Fibroblast of upper back skin (primary cell): Measurements from ENCODE around the gene FCER1G.

Experiments used
- DNase-seq: peaks from one replicate; pipeline ENCODE4 v3.0.0-alpha.2; 2013

FCER1G gene

DNA sequence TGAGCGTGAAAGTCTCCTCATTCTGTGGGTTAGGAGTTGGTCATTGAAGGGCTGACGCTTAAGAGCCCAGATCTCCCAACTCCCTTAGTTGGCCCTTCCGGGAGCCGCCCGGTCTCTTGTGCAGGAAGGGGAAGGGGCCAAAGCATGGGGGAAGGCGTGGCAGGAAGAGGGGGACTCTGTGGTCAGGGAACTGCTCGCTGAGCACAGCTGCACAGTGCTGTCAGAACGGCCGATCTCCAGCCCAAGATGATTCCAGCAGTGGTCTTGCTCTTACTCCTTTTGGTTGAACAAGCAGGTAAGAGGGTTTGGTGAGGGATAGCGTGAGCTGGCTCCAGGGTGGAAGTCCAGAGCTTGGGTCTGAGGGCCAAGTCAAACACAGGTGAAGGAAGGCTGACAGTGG is at the start of gene FCER1G:
Gene FCER1G, plus strand, starts transcription at position 220 of the 400 bp plus-strand sequence. Its CDS starts 27 bp downstream, at position 247.
- no peak for DNase-seq

DNA sequence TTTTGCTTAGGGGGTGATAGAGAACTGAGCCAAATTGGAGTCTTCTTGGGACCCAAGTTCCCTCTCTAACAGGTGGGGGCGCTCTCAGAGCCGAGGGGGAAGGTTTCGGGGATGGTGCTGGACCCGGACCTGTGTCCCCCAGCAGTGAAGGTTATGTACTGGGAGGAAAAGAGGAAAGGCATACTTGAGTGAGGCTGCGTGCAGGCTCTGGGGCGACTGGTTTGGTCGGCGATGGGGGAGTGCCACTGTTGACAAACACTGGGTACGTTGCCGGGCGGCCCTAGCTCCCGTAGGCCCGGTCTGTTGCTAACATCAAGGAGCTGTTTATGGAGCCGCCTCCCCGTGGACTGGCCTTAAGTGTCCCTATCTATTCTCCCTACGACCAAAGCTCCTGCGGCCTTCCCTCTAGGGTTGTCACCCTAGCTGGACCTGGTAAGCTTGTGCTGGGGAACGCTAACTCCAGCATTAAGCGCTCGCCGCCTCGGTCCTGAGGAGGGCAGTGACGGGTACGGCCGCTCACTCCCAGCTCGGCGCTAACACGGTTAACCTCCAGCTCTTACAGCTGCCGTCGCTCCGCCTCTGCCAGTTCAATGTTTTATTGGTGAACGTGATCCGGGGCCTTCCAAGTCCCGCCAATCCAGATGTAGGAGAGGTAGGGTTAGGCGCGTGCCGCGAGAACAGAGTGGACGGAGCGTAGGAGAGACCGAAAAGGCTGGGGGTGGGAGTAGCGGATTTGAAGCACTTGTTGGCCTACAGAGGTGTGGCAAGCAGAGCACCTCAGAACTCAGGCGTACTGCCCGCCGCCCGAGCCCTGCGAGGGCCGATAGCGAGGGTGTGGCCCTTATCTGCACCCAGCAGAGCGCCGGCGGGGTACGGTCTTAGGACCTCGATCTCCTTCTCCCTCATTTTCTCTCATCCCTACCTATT is 49.1 kb upstream of the FCER1G start, which contains the start of gene PPOX:
Gene PPOX, plus strand, starts transcription at position 685 of the 927 bp plus-strand sequence. CDS start 422 bp downstream, outside the sequence.
- peak; percentile 97 for DNase-seq

DNA sequence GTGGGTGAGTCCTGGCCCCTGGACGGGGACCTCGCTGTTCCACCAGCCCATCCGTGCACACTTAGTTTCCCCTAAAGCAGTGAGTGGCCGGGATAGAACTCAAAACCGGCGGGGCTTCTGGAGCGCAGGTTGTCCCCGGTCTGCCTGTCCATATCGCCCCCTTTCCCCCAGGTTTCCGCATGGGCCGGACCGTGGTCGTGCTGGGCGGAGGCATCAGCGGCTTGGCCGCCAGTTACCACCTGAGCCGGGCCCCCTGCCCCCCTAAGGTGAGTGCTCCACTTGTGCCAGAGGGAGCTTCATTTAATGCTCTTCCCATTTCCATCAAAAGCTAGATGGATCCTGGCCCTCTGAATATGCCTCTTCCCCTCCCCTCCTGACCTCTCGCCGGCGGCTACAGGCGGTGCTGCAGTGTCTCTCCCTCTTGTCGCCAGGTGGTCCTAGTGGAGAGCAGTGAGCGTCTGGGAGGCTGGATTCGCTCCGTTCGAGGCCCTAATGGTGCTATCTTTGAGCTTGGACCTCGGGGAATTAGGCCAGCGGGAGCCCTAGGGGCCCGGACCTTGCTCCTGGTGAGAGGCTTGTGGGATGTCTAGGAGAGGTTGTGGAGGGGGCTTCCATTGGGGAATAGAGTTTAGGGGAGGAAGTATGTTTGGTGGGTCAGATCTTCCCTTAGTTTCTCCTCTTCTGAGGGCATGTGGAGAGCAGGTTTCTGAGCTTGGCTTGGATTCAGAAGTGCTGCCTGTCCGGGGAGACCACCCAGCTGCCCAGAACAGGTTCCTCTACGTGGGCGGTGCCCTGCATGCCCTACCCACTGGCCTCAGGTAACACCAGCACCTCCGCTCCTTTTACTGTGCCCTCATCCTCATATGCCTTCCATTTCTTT is 48.2 kb upstream of the FCER1G start:
- DNase-seq: no peak

DNA sequence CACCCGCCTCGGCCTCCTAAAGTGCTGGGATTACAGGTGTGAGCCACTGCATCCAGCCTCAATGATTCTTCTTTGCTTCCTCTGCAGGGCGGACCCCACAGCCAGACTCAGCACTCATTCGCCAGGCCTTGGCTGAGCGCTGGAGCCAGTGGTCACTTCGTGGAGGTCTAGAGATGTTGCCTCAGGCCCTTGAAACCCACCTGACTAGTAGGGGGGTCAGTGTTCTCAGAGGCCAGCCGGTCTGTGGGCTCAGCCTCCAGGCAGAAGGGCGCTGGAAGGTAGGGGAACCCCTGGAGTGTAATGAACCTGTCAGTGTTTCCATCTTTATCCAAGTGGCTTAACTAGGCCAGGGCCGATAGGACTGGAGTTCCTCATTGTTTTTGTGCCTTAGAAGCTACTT is 46.2 kb upstream of the FCER1G start:
- no peak for DNase-seq

DNA sequence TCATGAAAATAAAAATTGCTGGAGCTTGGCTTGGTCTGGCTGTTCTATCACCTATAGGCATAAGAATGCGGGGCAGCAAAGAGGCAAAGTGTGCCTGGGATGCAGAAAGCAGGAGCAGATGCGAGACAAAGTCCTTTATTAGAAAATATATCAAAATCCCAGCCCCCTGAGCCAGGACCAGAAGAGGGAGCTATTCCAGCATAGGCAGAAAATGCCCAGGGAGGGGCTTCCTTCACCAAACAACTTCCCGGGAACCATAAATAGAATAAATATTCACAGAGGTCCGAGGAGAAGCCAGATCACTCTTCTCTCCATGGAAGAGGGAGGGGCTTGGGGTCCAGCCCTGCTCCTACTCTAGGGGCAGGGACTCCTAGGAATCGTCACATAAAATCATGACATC is 43.9 kb upstream of the FCER1G start:
- no peak for DNase-seq

DNA sequence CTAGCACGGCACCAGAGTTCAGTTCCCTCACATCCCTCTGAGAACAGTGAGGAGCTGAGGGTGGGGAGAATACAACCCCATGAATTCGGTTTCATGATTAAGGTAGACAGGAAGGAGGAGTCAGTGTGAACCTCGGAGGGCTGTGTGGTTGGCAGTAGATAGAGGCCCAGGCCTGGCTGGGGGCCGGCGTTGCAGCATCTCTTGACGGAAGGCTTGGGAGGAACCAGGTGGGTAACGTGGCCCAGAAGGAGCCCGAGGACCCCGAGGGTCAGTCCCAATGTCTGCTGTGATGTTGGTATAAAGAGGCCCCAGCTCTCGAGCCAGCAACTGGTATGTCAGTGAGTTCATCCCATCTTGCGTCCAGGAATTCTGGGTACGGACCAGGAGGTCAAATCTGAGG is 43.4 kb upstream of the FCER1G start:
- no peak for DNase-seq

DNA sequence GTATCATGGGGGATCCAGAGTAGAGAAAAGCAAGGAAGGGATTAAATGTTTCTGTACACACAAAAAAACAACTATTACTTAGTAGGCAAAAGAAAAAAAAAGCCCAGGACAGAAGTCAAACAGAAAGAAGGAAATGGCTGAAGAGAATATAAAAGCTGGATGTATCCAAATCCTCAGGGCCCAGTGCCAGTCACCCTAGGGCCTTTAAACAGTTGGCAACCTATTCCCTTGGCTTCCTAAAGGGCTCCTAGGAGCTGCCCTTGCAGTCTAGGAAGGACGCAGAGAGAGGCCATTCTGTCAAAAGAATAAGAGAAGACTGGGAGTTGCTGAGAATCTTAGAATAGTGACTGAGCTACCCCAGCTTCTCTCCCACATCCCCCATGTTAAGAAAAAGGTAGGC is 42.7 kb upstream of the FCER1G start:
- DNase-seq: no peak

DNA sequence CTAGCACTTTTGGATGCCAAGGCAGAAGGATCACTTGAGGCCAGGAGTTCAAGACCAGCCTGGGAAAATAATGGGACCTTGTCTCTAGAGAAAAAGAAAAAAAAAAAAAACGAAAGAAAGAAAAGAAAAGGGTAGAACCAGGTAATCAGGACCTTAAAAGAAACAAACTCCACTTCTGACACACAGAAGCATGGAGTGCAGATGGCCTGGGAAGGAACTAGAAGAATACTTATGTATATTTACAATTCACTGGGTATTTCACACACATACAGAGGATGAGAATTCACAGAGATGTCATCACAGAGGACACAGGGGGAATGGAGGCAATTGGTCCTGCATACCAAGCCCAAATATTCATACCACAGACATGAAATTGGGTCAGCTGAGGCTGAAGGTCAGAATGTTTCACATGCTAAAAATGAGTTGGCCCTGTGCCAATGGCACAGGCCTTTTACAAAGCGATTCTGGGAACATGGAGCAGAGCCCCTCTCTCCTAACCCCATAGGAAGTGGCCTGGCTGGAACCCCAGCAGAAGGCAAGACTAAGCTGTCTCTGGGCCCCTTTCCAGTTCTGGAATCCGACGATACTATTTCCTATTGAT is 42.2 kb upstream of the FCER1G start:
- DNase-seq: peak; percentile 98

DNA sequence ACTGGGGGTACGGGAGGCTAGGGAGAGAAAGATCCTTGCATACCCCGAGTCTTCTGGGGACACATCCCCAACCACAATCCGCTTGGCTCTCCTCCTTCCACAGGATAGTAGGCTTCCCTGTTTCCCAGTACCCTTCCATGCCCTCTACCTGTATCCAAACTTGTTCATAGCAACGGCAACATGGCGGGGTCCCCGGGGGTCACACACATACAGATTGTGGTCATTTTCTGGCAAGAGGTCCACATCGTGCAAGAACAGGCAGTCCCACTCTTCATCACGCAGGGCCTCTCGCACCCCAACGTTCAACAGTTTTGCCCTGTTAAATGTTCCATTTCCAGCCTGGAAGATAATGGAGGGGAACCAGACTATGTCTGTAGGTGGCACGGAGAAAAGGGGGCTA is 41.4 kb upstream of the FCER1G start:
- DNase-seq: no peak

DNA sequence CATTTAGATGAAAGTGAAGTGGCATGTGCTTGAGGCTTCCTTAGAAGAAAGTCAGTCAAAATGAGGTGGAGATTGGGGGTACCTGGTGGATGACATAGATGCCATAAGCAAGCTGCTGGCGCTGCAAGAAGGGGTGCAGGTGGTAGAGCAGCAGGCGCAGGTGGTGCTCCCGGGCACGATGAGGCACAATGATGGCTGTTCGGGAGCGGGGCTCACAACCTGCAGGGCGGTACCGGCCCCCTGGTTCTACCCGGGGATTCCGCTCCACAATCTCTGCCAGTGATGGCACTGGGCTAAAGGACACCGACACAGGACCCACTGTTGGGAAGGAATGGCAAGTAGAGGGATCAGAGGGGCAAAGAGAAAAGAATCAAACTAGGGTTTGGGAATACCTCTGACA is 40.2 kb upstream of the FCER1G start:
- no peak for DNase-seq

DNA sequence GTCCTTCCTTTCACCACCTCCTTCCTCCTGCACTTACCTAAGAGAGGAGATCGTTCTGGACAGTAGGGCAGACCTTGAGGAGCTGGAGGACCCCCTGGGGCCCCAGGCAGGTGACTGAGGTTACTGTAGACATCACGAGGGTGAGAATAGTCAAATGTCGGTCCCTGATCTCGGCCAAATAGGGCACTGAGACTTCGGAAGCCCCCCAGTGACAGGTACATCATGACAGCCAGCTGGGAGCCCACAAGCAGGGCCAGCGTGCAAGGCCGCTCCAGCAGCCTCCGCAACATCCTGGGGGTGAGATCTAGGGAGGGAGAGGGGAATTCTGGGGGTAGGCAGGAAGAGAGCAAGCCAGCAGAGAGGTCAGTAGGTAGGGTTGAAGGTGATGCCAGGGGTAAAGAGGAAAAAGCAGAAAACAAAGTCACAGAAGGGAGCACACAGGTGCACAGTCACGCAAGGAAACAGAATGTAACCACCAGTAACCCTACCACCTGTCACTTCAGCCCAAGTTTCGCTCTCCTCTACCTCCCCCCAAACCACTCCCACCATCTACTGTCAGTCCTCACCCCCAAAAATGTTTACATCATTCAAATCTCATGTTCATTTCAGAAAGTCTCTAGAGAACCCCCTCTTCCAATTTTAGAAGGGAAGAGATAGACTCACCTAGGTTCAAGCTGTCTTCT is 39.2 kb upstream of the FCER1G start:
- no peak for DNase-seq

DNA sequence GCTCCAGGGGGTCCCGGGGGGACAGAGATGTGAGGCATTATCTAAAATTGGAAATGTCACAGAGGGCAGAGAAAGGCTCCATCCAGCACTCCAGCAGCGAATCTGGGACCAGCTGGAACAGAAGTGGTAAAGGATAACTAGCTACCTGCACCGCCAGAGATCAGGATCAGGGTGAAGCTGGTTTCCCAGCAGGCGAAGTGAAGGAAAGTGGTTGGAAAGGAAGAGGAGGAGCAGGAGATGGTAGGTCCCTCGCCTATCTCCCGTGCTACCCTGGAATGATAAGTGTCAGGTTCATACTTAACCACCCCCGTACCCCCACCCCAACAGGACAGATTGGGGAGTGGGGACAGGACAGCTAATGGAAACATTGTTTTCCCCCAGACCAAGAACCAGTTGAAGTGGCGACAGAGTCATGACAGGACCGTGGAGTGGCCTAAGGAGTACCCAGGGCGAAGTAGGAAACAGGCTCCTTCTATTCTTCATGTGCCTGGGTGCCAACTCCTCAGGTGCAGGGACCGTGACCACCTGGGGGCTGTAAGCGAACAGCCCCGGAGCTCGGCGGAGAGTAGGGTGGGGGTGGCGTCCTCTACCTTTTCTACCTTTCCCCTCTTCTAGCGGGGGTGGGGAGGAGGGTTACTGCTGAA is 38.5 kb upstream of the FCER1G start:
- DNase-seq: no peak

DNA sequence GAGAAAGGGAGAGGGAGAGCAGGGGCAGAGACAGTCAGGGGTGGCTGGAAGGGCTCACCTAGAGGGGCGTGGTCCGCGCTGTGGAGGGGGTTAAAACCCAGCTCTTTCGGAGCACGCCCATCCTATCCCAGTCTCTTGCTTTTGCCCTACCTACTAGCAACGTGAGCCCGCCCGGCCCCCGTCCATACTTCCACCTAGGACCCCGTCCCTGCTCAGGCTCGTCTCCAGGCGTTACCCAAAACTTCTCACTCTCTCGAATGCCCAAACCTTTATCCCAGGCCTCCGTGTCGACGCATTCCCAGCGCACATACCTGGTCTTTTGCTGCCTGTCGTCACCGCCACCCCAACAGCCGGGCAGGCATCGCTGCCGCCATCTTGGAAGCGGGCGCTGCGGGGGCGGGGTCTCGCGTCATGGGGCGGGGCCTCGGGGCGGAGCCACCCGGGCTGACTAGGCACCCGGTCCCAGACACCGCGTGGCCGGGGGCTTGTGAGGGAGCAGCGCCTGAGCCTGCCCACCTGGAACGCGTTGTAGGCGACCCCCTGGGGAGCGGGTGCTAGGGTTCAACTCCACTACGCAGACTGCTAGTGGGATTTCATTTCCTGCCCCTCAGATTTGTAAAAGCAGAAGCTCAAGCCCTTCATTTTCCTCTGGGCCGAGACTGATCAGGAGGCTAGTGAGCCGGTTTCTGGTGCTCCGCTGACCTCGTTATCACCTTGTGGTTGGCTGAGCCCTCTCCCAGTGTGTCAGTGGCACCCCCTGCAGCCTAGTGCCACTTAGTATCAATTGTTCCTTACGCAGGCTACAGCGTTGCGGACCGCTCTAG is 37.8 kb upstream of the FCER1G start, which contains the start of gene B4GALT3:
Gene B4GALT3, minus strand, starts transcription at position 396 of the 824 bp plus-strand sequence. CDS start 1,447 bp downstream, outside the sequence.
- peak; percentile 78 for DNase-seq

DNA sequence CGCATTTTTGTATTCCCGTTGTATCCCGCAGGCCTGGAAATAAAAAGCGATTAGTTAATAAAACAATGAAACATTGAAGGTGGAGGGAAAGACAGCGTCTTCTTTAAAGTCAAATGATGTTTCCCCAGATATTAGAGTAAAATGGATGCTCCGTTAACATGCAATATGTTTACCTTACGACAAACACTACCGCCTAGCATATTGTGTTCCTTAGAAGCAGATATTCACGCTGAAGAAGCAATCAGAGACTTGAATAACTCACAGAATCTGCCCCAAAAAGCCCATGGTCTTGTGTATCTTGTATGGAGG is 37.2 kb upstream of the FCER1G start:
- no peak for DNase-seq

DNA sequence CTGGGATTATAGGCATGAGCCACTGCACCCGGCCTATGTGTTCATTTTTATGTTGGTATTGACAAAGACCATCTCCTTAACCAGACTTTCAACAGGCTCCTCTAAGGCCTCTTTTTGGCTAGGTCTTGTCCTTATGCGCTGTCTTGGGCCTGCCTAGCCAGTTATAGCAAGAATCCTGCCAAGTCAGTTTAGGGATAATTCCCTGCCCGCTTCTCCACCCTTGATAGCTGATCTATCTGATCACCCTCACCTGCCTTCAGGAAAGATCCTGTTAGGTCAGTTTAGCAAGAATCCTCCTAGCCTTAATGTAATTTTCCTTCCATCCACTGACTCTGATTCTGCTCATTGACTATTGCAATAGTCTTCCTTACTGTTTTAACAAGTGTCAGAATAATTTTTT is 35.4 kb upstream of the FCER1G start:
- no peak for DNase-seq

DNA sequence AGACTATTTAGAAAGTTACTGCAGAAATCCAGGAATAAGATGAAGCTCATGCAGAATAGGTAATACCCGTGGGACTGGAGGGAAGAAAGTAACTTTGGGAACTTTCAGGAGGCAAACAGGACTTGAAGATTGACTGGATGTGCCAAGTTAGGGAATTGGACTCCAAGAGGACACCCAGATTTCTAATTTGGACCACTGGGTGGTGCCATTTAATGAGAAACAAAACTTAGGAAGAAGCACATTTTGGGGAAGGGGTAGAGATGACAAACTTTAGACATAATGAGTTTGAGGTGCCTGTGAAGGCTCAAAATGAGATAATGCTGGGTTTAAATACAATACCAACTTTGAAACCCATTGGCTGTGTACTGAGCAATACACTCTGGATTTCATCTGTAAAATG is 34.5 kb upstream of the FCER1G start:
- no peak for DNase-seq

DNA sequence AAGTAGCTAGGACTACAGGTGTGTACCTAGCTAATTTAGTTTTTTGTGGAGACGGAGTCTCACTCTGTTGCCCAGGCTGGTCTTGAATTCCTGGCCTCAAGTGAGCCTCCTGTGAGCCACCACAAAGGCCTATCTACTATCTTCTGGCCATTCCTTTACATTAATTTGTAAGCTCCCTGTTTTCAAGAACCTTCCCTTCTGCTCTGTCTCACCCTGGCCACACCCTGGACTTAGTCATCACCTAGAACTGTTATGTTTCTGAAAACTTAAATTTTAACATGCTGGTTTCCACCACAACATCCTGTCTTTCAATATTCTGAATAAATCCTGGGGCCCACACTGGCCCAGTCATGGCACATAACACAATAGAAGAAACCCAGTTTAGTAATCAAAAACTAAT is 32.9 kb upstream of the FCER1G start:
- peak; percentile 41 for DNase-seq

DNA sequence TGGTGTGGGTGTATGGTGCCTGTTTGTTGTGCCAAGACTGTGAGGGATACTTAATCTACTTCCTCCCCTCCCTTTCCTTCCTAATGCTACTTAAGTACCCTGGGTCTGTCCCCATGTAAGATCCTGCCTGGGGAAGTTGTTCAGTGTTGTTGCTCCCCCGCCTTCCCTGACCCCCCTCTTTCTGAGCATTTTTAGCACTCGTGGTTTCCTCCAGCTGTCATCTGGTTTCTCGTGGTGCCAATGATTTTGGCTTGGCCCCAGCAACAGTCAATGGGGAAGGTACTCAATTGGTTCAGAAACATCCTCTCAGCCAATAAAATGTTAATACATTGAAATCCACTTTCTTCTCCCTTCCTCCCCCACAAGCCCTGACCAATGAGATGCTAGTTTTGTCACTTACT is 29.8 kb upstream of the FCER1G start:
- peak; percentile 73 for DNase-seq

DNA sequence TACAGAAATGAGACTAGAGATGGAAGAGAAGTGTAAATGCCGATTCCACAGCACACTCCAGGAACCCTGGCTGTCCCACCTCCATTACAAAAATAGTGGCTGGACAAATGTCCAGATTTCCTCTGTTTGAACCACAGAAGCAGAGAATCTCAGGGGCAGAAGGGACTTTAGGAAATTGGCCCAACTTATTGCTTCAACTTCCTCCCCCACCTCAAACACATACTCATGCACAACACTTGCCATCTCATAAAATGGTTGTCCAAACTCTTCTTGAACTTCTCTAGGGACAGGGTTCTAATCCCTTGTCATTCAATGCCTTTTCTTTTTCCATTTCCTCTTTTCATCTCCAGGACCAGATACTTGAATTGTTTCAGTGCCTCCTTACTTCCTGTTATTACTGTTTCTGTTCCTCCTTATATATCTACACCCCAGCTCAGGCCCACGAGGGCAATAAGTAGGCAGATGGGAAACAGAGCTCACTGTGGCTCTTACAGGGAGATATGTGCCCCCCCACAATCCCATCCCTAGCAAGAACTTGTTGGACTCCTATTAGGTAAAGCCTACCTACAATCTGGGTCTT is 29.3 kb upstream of the FCER1G start:
- no peak for DNase-seq

DNA sequence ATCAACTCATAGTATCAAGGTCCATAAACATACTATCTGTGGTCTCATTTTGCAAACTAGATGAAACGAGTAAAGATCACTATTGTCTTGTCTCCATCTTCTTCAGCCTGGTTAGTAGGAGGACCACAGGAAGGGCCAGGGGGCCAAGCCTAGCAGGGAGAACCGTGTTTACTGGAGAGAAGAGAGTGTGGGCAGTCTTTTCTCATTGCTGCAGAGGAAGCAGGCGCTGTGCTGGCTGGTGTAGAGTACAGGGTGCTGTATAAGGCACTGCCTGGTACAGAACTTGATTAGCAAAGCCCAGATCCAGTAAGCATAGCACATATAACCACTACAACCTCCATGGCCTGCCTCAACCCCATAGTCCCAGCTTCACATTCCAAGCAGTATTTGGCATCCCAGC is 27.8 kb upstream of the FCER1G start:
- DNase-seq: no peak

DNA sequence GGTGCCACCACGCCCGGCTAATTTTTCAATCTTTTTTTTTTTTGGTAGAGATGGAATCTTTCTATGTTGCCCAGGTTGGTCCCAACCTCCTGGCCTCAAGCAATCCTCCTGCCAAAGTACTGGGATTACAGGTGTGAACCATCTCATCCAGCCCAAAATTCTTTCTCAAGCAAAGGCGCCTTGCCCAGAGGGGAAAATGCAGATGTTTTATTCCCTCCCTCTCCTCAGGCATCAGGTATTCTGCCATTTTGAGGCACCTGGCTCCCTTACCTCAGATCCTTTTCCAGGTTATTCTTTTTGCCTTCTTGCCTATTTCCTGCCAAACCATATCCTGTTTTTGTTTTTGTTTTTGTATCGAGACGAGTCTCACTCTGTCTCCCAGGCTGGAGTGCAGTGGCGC is 26.7 kb upstream of the FCER1G start:
- DNase-seq: no peak
